LHCN-M2 (cell line): Measurements from ENCODE around the gene OVAAL. TPM values are rescaled to one million over a fixed set of nuclear protein-coding genes. Genes with fewer than 3 reads are reported as not detected.
A peak's percentile ranks its signal among the peaks of the same experiment; 100 is the strongest.
"Not testable (repeated sequence)": the region's sequence is repeated elsewhere in the genome, so short reads cannot be mapped to it uniquely, and the experiment has no call there.

Experiments
- DNase-seq: peaks from one replicate; pipeline ENCODE4 v3.0.0-alpha.2; 2012; ENCODE audit warnings: low read depth
- total RNA-seq: library from RNA; depleted of rRNA; stranded (reverse); fragments of >200 nt; gene quantifications from 2 replicates; pipeline ENCODE4 v1.2.3, GENCODE V29; 2014

The OVAAL gene
- total RNA-seq, 1 experiment from 2014 or later, result 0.11 TPM

- peak; percentile 57 for DNase-seq
These were observed 17.8 kb upstream of the OVAAL start for GRCh38 chr1:180540697-180541594.

GRCh38 chr1:180542113-180542837 is 16.5 kb upstream of the OVAAL start:
- no peak for DNase-seq

- DNase-seq, result peak; percentile 37
These were observed 16.0 kb upstream of the OVAAL start for GRCh38 chr1:180542838-180543145.

- DNase-seq, result no peak
These were observed 14.7 kb upstream of the OVAAL start for GRCh38 chr1:180544050-180544449.

GRCh38 chr1:180545991-180546390 is 12.8 kb upstream of the OVAAL start:
- DNase-seq, result no peak

- no peak for DNase-seq
These were observed 10.0 kb upstream of the OVAAL start for GRCh38 chr1:180548686-180549317.

GRCh38 chr1:180549770-180550169 is 9.0 kb upstream of the OVAAL start:
- DNase-seq, result not testable (repeated sequence)

- DNase-seq, result no peak
These were observed 8.5 kb upstream of the OVAAL start for GRCh38 chr1:180550241-180550640.

GRCh38 chr1:180551997-180552396 is 6.8 kb upstream of the OVAAL start:
- DNase-seq, result no peak

GRCh38 chr1:180553046-180553445 is 5.7 kb upstream of the OVAAL start:
- DNase-seq, result not testable (repeated sequence)

GRCh38 chr1:180555411-180555810 is 3.4 kb upstream of the OVAAL start:
- DNase-seq, result no peak

GRCh38 chr1:180560200-180560867 is 1.6 kb downstream of the OVAAL start:
- no peak for DNase-seq

GRCh38 chr1:180560868-180561600 is 2.3 kb downstream of the OVAAL start:
- DNase-seq, result peak; percentile 77

GRCh38 chr1:180562640-180563025 is 3.9 kb downstream of the OVAAL start:
- DNase-seq, result no peak

- peak; percentile 61 for DNase-seq
These were observed 4.5 kb downstream of the OVAAL start for GRCh38 chr1:180563026-180563827.

- no peak for DNase-seq
These were observed 6.5 kb downstream of the OVAAL start for GRCh38 chr1:180565121-180565871.

GRCh38 chr1:180566026-180566425 is 7.3 kb downstream of the OVAAL start:
- DNase-seq, result no peak

- no peak for DNase-seq
These were observed 7.7 kb downstream of the OVAAL start for GRCh38 chr1:180566495-180566894.

GRCh38 chr1:180567654-180568053 is 8.9 kb downstream of the OVAAL start:
- DNase-seq, result no peak

GRCh38 chr1:180568184-180568583 is 9.4 kb downstream of the OVAAL start:
- DNase-seq, result no peak
